Motor neuron (in vitro differentiated cells): ENCODE results near the gene ZNF575. TPM values are rescaled to one million over a fixed set of nuclear protein-coding genes. Genes with fewer than 3 reads are reported as not detected.
A peak's percentile ranks its signal among the peaks of the same experiment; 100 is the strongest.
"Not testable (repeated sequence)": the region's sequence is repeated elsewhere in the genome, so short reads cannot be mapped to it uniquely, and the experiment has no call there.

Source experiments
- ATAC-seq, 8 experiments: fragments of 200-7000 bp; cut with Tn5 transposase; replicated peaks in 6 of 8; 2 replicates each; pipeline ENCODE4 v1.8.0; 2021; ENCODE audit warnings: mild to moderate bottlenecking in 8 of 8, moderate library complexity in 8 of 8
- H3K27ac ChIP-seq, 2 donors: fragments of 250-450 bp; sonication (Bioruptor Pico); 2 replicates each; pipeline ENCODE4 v1.9.0; 2021; ENCODE audit warnings: antibody characterized with exemption in 2 of 2, mild to moderate bottlenecking in 2 of 2, moderate library complexity in 1 of 2
- H3K4me1 ChIP-seq, 2 donors: fragments of 250-450 bp; sonication (Bioruptor Pico); replicated peaks in 1 of 2; 2 replicates each; pipeline ENCODE4 v1.6.1; 2021; ENCODE audit warnings: antibody characterized with exemption in 2 of 2, mild to moderate bottlenecking in 2 of 2, moderate library complexity in 1 of 2
- H3K4me3 ChIP-seq, 5 donors: fragments of 250-450 bp; sonication (Bioruptor Pico); 2 replicates each; pipeline ENCODE4 v1.9.0; 2021; ENCODE audit warnings: antibody characterized with exemption in 5 of 5, mild to moderate bottlenecking in 5 of 5, moderate library complexity in 4 of 5
- WGBS, 10 experiments: fragments of 450-650 bp; shearing (Covaris generic); methylation state at CpG; one replicate each; pipeline ENCODE4 v1.0.0; 2022; 5-methylcytosine and 5-hydroxymethylcytosine counted together
- in situ Hi-C, 9 experiments: fragments of 400-800 bp; cut with MboI; loops; one replicate each; pipeline ENCODE4 v1.15.0; 2021; ENCODE audit warnings: low sequenced_read_pairs in 9 of 9, low pct_unique_long_range_greater_than_20kb in 2 of 9; ENCODE audit not compliant: unreplicated experiment in 9 of 9
- total RNA-seq, 8 experiments: library from RNA; unstranded; fragments of 300-600 nt; gene quantifications; 2 replicates each; pipeline versions ENCODE4 v1.2.3 to v1.2.4, GENCODE V29; 2022

The ZNF575 gene
- total RNA-seq, 8 experiments from 2014 or later: 0.46 to 2.4 (median 1.0) TPM

DNA sequence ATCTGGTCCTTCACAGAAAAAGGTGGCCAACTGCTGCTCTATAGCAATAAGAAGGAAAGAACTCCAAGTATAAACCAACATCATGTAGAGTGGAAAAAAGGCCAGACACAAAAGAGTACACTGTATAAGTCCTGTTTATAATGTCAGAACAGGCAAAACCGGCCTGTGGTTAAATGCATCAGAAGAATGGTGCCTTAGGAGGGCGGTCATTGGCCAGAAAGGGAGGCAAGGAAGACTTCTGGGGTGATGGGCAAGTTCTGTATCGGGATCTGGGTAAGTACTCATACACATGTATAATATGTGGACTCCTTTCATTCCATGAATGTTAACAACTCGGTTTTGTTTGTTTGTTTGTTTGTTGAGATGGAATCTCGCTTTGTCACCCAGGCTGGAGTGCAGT lies 10.1 kb upstream of the ZNF575 start:
- no peak for ATAC-seq
- no peak overlapping the region for H3K4me3 ChIP-seq
- WGBS, 10 experiments: 62 to 100% (median 86%) methylated on average over 1 to 5 of the region's 5 CpGs; no CpG with 5 or more reads in 3 of the 10 experiments
- H3K4me1 ChIP-seq: peaks cover 4 to 12% of the 10 kb centered on the region in 2 donors
- in situ Hi-C loops: loop anchor here in 1 of 9 experiments (10.0 kb wide), 1 partner anchor 78 kb away; no protein-coding TSS in a partner anchor
- H3K27ac ChIP-seq: no peak overlapping the region

DNA sequence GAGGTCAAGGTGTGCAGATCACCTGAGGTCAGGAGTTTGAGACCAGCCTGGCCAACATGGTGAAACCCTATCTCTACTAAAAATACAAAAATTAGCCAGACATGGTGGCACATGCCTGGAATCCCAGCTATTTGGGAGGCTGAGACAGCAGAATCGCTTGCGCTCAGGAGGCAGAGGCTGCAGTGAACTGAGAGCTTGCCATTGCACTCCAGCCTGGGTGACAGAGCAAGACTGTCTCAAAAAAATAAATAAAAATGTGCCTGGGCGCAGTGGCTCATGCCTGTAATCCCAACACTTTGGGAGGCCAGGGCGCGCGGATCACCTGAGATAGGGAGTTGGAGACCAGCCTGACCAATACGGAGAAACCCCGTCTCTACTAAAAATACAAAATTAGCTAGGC lies 9.3 kb upstream of the ZNF575 start:
- peaks cover 4 to 12% of the 10 kb centered on the region in 2 donors for H3K4me1 ChIP-seq

DNA sequence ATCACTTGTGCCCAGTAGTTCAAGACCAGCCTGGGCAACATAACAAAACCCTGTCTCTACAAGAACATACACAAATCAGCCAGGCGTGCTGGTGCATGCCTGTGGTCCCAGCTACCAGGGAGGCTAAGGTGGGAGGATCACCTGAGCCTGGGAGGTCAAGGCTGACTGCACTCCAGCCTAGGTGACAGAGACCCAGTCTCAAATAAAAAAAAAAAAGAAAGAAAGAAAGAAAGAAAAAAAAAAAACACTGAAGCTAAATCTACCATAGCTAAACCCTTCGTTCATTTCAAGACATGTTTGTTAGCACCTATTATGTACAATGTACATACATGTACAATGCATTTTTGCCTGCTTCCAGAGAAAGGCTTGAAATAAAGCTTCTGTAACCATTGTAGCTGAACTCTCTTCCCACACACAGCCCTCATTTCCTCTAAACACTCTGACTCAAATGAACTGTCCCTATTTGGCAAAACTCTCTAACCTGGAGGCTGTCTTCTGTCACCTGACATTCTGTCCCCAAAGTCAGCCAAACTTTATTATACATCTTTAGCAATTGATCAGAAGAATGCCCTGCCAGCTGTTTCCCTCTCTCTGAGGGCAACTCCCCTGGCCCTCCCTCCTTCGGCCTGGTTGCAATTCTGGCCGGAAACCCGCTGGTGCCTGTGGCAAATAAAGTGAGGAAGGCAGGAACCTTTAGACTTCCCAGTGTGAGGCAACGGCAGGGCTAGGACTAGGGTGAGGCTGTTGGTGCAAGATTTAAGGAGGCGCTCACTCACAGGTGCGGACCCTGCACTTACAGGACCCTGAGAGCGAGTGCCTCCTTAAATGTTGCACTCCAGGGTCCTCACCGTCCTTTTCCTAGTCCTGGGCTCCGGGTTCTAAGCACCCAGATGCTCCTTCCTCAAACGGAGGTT lies 7.8 kb upstream of the ZNF575 start:
- in situ Hi-C loops: loop anchor here in 1 of 9 experiments (10.0 kb wide), 1 partner anchor 80 kb away; no protein-coding TSS in a partner anchor
- Histone ChIP-seq H3K4me1 (peaks cover 4 to 12% of the 10 kb centered on the region in 2 donors), H3K27ac (no peak overlapping the region), H3K4me3 (peak overlapping the region; percentile 2 to 78 (median 48))
- ATAC-seq: peak; percentile 7 to 63 (median 38)
- 0 to 80% (median 25%) methylated on average over 1 to 9 of the region's 12 CpGs for WGBS, 10 experiments

More for the DNA sequence above, 9.3 kb upstream of the ZNF575 start:
- not testable (repeated sequence) for H3K4me3 ChIP-seq, ATAC-seq, H3K27ac ChIP-seq
- 80 to 100% (median 100%) methylated on average over 1 to 7 of the region's 8 CpGs; no CpG with 5 or more reads in 2 of the 10 experiments for WGBS, 10 experiments
- in situ Hi-C loops: loop anchor here in 1 of 9 experiments (10.0 kb wide), 1 partner anchor 79 kb away; no protein-coding TSS in a partner anchor

DNA sequence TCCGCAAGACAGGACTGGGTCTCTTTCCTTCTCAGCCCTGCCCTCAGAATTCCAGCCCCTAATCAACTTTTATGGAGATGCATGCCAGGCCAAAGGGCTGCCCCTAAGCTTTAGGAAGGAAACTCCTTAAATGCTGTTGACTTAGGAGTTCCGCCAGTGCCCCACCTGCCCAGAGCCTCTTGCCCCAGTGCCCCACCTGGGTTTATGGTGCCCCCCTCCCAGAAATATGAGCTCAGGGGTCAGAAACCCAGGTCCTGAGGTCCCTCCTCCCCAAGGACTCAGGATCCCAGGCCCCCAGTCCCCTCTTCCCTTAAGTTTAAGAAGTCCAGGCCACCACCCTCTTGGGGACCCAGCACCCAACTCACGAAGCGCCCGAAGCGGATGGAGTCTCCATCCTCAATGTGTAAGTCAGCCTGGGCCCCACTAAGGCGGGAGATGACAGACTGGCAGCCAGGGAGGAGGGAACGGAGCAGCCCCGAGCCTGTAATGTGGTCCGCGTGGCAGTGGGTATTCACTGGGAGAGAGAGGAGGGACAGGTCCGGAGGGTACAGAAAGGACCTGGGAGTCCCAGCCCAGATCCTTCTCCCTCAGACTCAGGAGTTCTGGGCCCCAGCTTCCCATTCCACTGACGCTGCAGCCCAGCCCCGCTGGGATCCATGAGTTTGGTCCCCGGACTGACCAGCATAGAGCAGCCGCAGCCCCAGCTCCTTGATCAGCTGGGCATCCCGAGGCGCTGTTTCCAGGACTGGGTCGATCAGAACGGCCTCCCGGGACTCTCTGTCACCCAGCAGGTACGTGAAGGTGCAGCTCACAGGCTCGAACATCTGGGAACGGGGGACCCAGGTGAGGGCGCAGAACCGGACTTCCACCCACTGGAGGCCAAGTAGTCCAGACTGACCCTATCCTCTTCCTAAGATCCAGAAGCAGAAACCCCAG lies 6.9 kb upstream of the ZNF575 start:
- H3K27ac ChIP-seq: no peak overlapping the region
- in situ Hi-C loops: loop anchor here in 1 of 9 experiments (10.0 kb wide), 1 partner anchor 81 kb away; no protein-coding TSS in a partner anchor
- peak overlapping the region; percentile 43 to 78 (median 53) for H3K4me3 ChIP-seq
- H3K4me1 ChIP-seq: peaks cover 4 to 12% of the 10 kb centered on the region in 2 donors
- 0 to 5% (median 2%) methylated on average over 1 to 14 of the region's 26 CpGs; no CpG with 5 or more reads in 6 of the 10 experiments for WGBS, 10 experiments
- ATAC-seq: peak; percentile 1 to 42 (median 26)

DNA sequence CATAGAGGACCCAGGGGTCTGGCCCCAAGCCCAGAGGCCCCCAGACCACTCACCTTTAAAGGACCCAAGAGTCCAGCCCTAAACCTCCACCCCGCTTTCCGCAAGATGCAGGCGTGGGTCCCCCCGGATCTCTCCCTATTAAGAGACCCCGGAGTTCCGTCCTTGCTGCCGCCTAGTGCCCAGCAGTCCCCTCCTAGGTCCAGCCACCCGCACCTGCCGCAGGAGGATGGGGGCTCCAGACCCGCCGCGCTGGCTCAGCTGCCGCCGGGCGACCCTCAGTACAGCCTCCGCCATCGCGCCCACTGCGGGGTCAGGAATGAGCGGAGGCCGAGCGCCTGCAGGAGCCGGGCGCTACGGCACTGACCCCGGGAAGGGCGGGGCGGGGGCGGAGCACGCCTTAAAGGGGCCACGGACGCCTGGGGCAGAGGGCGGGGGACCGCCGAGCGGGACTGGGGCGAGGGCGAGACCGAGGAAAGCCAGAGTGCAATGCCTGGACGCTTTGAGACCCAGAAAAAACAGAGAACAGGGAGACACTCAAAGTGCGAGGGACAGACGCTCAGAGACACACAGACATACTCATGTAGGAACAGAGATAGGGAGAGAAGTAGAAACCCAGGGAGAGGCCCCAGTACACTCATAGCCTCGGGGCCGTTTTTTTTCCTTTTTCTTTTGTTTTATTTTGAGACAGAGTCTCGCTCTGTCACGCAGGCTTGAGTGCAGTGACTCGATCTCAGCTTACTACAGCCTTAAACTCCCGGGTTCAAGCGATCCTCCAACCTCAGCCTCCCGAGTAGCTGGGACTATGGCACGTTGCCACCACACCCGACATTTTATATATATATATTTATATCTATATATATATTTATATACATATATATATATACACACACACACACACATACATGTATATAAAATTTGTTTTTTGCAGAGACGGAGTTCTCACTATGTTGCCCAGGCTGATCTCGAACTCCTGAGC lies 5.8 kb upstream of the ZNF575 start, which contains the start of gene ETHE1:
Gene ETHE1, minus strand, starts transcription at position 318 of the 976 bp plus-strand sequence. Its CDS starts 24 bp downstream, at position 294.
- in situ Hi-C loops: loop anchor here in 1 of 9 experiments (10.0 kb wide), 1 partner anchor 82 kb away; no protein-coding TSS in a partner anchor
- H3K27ac ChIP-seq: no peak within 1 kb of the TSS
- 0 to 100% (median 0%) methylated on average over 1 to 12 of the region's 54 CpGs; no CpG with 5 or more reads in 2 of the 10 experiments for WGBS, 10 experiments
- ATAC-seq: peak; percentile 60 to 94 (median 90)
- peak within 1 kb of the TSS; percentile 43 to 78 (median 53) for H3K4me3 ChIP-seq
- H3K4me1 ChIP-seq: peaks cover 5 to 13% of the 10 kb centered on the region in 2 donors

DNA sequence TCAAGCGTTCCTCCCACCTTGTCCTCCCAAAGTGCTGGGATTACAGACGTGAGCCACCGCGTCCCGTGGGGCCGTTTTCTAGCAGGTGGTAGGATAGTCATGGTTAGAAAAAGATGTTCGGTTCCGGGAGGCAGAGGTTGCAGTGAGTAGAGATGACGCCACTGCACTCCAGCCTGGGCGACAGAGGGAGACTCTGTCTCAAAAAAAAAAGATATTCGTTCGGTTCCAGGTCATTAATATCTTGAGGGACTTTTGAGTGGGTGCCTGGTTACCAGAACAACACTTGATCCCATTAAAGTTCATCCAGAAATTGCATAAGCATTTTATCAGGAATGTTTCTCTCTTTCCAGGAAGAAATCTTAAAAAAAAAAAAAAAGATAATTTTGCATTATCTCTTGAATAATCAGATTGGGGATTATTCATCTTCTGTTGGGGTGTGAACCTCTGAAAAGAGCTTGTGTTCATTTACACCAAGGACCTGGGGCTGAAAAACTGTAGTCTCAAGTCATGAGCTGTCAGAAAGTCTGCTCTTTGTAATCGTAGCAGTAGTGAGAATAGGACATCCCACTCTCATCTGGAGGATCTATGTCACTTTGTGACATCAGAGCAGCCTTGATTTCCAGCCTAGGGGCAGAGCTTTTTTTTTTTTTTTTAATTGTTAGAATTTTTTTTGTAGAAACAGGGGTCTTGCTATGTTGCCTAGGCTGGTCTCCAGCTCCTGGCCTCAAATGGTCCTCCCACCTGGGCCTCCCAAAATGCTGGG lies 4.9 kb upstream of the ZNF575 start:
- H3K27ac ChIP-seq: no peak overlapping the region
- in situ Hi-C loops: loop anchor here in 1 of 9 experiments (10.0 kb wide), 1 partner anchor 83 kb away; no protein-coding TSS in a partner anchor
- ATAC-seq: peak in 3 of 8 experiments; percentile 27 to 32 (median 29)
- WGBS, 10 experiments: 7 to 100% (median 42%) methylated on average over 1 to 7 of the region's 13 CpGs
- peak overlapping the region in 1 of 5 donors; percentile 71 for H3K4me3 ChIP-seq
- H3K4me1 ChIP-seq: peaks cover 8 to 17% of the 10 kb centered on the region in 2 donors

DNA sequence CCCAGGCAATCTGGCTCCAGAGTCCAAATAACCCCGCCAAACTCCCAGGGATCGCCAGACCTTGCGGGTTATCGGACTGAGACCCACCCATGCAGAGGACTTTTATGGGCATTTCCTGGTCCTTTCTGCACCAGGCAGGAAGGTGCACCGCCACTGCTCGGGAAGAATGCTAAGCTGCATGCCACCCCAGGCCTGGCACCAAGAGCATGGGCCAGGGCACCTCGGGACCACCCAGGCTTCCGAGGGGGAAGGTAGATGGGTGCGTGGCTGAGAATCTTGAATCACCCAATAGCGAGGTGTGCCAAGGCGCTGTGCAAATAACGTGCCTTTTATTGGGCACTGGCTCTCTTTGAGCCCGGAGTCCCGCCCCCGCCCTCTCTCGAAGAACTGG lies 422 bp upstream of the ZNF575 start:
- Histone ChIP-seq H3K4me1 (peaks cover 4 to 5% of the 10 kb centered on the region in 2 donors), H3K4me3 (peak overlapping the region; percentile 37 to 47 (median 42)), H3K27ac (peak overlapping the region; percentile 78 to 82)
- WGBS, 10 experiments: 0 to 21% (median 5%) methylated on average over 1 to 8 of the region's 16 CpGs; no CpG with 5 or more reads in 3 of the 10 experiments
- in situ Hi-C loops: no loop called here
- ATAC-seq: peak in 7 of 8 experiments; percentile 0 to 8 (median 1)

DNA sequence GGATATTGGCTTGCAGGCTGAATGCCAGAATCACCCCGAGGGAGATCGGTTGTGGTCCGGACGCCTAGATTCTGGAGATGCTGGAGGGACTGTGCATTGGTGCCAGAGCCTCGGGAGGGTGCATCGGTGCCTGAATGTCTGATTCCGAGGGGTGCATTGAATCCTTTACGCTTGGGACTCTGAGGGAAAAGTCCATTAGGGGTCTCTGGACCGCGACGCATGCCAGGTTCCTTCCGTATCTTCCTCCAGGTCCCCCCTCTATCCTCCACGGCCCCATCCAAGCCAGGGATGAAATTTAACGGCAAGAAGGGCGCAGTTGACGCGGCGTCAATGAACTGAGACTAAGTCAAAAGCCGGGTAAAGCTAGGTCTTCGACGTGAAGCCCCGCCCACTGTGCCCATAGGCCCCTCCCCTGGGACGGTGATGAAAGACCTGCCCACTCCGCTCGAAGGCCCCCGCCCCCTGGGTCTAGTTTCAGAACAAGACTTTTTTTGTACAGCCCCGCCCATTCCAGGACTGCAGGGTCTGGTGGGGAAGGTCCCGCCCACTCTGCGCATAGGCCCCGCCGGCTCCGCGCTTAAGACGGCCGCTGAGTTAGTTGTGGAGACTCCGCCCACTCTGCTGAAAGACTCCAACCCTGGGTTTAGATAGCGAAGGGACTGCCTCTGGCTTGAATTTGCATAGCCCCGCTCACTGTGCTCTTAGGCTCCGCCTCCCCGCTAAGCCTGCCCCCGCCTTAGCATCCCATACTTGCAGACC lies 737 bp downstream of the ZNF575 start:
- Histone ChIP-seq H3K4me1 (peaks cover 4 to 5% of the 10 kb centered on the region in 2 donors), H3K4me3 (peak overlapping the region; percentile 37 to 47 (median 42)), H3K27ac (peak overlapping the region; percentile 63 to 79)
- in situ Hi-C loops: no loop called here
- 0 to 2% (median 0%) methylated on average over 1 to 9 of the region's 41 CpGs; no CpG with 5 or more reads in 6 of the 10 experiments for WGBS, 10 experiments
- peak; percentile 79 to 84 (median 80) for ATAC-seq

DNA sequence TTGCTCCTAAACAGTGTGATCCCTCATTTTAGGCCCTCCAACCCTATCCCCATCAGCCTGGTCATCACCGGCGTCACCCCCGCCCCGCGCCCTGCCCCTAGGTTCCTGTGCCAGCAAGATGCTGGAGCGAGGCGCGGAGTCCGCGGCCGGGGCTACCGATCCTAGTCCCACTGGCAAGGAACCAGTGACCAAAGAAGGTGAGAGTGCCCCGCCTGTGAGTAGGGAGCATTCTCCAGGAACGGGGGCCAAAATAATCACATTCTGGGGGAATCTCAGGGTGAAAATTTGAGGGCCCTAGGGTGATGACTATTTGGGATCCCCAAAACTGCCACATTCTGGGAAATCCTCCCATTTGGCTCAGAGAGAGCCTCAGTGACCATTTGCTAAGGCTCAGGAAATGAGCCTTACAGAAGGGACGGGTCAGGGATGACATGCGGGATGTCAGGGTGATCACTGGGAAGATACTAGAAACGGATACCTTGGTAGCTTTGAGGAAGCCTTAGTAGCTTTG lies 1.4 kb downstream of the ZNF575 start:
- WGBS, 10 experiments: 0 to 68% (median 36%) methylated on average over 1 to 6 of the region's 17 CpGs; no CpG with 5 or more reads in 3 of the 10 experiments
- H3K4me1 ChIP-seq: peaks cover 4 to 5% of the 10 kb centered on the region in 2 donors
- H3K27ac ChIP-seq: peak overlapping the region in 1 of 2 donors; percentile 8
- in situ Hi-C loops: no loop called here
- H3K4me3 ChIP-seq: peak overlapping the region; percentile 37 to 47 (median 42)
- no peak for ATAC-seq
